Hematopoietic multipotent progenitor cell (in vitro differentiated cells): Measurements from ENCODE around the gene MLLT10. TPM values are rescaled to one million over a fixed set of nuclear protein-coding genes. Genes with fewer than 3 reads are reported as not detected.

ENCODE experiments used
- DNase-seq, 3 donors: peaks; one replicate each; pipeline ENCODE4 v3.0.0-alpha.2; 2011 to 2015; ENCODE audit warnings: low read depth in 2 of 3, low spot score in 2 of 3
- total RNA-seq: library from RNA; depleted of rRNA; stranded (reverse); fragments of >200 nt; gene quantifications from one replicate; pipeline ENCODE4 v1.2.3, GENCODE V29; 2012

Gene MLLT10
- total RNA-seq, 1 donor: 53.6 TPM

DNA sequence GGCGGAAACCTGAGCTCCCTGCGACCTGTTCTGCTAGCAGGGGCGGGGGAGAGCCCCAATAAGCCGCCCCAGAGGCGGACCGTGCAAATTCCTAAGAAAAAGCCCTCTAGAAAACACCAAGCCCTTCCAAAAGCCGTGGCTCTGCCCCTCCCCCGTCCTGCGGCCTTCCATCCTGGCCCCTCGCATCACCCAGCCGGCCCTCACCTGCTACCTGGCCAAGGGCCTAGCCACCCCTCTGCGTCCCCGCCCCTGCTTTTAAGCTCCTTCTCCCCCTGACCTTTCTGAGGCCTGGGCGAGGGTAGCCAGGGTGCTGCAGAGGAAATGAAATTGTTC, 33.5 kb upstream of the MLLT10 start:
- no peak for DNase-seq

DNA sequence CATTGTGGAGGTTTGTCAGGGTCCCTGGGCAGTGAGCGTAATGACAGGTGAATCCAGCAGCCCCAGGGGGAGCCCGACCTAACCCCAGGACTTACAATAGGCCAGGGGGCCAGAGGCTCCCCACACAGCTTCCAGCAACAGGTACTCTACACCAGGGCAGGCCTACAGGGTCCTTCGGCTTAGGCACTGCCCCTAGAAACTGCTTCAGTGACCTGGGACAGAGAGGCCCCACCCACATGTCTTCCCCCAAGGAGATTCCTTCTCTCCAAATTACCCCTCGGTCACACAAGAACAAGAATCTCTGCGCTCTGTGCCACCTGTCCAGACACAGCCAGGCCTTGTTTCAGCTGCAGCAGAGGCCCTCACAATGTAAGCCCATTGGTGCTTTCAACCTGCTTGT, 32.9 kb upstream of the MLLT10 start:
- no peak for DNase-seq

DNA sequence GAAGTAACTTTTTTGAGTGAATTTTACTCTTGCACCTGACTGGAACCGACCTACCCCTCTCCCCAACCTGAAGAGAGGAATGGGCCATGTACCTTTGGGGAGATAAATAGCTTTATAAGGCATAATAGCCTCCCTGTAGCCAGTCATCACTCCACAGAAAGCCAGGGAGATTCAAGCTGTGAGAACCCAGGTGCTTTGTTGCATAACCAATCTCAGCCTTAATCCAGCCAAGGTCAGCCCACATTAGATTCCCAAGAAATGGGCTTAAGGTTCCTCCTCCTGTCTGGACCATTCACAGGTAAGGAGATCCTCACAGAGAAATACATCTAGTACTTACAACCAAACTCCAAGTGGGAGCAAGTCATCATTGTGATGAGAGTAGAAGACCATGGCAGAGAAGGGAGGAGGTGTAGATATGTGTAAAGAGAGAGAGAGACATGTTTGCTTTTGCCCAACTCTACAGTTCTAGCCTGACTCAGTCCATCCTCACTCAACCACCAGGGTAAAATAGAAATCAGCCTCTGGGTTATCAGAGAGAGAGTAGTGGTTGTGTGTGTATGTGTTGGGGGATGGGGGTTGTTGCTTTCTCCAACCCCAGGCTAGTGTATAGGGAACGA, 32.2 kb upstream of the MLLT10 start:
- DNase-seq: no peak

DNA sequence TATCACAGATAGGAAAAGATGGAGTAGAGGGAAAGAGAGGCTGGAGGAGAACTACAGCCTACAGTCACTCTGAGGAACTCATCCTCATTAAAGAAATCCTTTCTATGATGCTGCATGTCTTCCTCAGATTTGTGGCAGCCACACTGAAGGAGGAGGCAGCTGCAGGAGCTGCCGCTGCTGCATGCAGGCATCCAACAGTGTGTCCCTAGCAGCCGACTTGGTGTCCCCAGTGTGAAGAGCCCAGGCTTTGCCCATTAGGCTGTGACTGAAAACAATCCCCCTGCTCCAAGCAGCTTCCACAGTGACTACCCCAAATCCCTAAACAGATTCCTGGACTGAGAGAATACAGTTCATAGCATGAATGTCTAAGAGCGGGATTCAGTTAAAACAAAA, 31.7 kb upstream of the MLLT10 start:
- DNase-seq: no peak

DNA sequence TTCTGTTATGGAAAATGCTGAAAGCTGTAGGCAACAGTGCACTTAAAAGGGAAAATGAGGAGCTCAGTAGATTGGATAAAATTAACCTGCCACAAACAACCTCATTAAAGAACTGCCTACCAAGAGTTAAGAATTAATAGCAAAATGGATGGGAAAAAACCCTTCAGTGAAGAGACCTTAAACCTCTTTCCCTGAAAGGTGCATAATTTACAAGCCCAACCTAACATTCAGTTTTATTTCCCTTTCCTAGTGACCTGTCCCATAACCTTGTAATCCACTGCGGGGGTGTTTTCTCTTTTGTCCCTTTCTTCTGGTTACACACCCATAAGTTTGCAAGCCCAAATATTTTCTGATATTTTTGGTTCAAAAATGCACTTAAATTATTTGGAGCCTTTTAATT, 30.5 kb upstream of the MLLT10 start:
- no peak for DNase-seq

DNA sequence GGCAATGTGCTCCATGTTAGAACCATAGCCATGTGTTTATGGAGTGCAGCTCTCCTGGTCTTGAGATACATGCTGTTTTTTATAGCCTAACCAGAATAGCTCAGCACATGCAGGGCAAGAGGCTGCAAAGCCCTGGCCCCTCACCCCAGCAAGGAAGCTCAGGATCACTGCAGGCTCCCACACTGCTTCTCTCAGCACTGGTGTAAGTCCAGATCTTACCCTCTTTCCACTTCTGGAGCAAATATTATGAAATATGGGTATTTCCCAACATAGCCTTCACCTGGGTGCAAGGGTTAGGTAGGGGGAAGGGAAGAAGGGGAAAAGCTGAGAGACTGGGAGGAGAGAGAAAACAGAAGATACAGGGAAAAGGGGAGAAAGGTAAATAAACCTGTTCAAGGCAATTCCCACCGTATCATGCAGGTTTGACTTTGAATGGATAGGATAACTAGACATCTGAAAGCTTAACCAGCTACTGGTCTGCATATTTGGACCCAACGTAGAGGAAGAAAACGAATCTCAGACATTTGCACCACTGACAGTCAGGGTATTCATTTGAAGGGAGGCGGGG, 28.2 kb upstream of the MLLT10 start:
- DNase-seq: no peak

DNA sequence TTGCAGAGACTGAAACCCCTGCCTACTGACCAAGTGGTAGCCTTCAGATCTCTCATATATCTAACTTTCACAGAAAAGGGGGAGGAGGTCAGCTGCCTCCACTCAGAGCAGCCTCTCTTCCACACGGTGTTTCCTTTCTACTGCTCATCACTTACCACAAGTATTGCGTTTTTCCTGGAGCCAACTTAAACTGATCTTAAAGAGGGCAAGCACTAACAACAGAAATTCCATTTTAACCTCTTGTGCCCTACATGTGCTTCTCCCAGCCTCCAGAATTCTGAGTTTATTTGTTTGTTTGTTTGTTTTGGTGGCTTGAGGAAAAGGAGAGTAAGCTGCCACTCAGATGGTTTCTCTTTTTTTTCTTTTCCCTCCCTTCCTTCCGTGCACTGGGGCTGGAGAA, 27.7 kb upstream of the MLLT10 start:
- DNase-seq: no peak

DNA sequence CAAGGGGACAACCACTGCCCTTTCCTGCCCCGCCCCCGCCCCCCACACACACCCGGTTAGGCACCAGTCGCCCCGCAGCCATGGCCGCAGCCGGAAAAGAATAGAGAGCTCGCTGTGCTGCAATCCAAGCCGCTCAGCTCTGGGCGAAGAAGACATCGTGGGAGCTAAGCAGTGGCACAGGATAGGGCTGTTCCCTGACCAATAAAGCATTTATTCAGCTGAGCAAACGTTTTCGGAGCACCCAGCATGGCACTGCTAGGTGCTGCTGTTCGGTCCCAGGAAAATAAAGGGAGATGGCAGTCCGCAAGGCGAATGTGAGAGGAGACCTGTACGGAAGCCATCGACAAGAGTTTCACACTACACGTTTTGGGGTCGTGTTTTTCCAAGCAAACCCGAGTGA, 26.9 kb upstream of the MLLT10 start:
- no peak for DNase-seq

DNA sequence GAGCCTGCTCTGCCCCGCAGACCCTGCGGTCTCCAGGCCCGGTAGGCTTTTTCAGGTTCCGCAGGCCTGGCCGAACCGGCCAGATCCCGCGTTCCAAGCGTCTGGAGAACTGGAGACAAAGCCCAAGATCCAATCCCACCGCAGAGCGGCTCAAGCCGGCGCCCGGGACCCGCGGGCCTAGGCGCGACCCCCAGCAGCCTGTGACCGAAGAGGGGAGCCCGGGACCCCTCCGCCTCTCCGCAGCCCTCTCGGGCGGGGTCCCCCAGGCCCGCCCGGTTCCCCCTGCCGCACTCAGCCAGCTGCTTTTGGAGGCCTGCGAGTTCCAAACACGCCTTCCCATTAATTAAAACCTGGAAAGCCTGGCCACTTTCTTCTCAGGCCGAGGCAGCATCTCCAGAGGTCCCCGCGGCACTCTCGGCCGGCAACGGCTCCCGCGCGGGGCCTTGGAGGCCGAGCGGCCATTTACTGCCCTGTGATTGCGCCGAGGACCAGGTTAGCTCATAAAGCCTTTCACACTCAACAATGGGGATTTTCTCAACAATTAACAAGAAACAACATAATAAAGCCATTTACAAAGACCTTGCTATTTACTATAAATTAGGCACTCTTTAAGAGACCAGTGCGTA, 25.2 kb upstream of the MLLT10 start:
- no peak for DNase-seq

DNA sequence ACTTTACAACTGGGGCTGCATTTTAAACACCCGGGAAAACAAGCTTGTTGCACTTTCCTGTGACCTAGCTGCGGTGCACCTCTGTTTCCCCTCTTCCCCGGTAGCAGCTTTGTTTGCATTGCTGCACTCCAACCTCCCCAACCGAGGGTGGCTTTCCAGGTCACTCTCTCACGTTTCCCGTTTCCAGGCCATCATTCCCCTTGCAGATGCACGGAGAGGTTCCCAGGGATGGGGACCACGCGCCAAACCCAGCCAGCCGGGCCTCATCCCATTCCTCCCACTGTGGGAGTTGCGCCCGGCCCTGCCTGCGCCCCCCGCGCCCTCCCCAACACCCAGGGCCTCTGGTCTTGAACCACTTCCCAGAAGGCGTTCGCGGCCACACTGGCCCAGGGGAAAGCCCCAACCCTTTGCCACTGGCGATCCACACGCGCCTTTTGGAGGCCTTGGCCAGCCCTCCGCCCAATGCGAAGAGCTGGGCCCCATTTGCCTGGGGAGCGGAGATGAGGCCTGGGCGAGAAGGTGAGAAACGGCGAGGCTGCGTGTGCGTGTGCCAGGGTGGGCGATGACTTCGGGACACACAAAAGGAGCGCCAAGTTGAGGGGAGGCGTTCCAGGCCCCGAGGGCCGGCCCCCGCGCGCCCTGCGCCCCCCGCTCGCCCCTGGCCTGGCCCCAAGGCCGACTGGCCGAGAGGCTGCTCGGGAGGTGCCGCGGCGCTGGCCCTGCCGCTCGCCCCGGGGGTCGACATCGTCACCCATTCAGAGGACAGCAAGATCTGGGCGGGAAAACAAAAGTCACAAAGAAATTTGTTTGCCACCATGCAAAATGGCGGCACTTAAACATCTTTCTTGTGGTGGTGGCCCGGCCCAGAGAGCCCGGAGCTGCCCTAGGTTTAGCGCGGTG, 24.4 kb upstream of the MLLT10 start:
- DNase-seq: no peak

DNA sequence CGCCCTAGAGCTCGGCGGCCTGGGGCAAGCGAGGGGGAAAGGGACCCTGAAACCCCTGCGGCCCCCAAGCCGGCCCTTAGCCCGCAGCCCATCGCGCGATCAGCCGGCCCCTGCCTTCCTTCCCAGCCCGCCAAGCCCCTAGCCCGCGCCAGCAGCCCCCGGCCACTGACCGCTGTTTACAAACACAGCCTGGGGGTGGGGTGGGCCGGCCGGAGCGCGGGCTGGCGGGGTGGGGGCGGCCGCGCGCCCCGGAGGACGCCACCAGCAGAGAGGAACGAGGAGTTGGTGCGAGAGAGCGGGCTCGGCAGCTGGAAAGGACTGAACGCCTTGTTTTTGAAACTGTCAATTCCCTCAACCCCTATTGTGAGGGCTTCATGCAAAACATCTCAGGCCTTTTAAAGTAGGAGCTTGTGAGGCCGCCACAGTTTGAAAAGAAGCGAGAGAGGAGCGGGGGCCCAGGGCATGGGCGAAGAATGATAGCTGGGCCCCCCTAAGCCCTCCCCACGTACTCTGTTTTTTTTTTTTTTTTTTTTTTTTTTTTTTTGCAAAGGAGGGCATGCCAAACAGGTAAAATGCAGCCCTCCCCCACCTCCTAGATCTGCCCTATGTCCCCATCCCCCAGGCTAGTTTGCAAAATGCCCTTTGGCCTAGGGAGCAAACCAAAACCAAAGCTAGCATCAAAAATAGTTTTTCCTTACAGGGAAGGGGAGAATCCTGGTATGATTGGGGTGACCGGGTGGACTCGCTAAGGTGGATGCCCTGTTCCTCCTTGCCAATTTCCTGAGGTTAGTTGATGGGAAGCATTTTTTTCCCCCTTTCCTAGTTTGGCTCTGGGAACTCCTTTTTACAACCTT, 23.6 kb upstream of the MLLT10 start:
- DNase-seq: no peak

DNA sequence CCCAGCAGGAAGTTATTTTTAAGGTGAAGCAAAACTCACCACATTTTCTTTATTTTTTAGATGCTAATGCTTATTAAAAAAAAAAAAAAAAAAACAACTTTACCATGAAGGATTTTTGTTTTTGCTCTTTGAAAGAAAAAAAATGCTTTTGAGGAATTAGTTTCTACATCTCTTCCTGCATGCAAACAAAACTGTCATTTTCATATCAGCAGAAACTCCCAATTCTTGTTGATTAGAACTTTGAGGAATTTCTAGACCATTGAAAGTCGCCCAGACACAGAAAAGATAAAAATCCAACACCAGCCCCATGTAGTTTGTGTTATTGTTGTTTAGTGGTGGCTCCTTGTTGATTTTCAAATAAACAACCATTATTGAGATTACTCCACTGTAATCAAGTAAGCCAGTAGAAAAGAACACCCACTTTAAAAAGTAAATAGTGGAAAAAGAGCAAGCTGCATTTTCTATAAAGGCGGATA, 22.9 kb upstream of the MLLT10 start:
- DNase-seq: no peak

DNA sequence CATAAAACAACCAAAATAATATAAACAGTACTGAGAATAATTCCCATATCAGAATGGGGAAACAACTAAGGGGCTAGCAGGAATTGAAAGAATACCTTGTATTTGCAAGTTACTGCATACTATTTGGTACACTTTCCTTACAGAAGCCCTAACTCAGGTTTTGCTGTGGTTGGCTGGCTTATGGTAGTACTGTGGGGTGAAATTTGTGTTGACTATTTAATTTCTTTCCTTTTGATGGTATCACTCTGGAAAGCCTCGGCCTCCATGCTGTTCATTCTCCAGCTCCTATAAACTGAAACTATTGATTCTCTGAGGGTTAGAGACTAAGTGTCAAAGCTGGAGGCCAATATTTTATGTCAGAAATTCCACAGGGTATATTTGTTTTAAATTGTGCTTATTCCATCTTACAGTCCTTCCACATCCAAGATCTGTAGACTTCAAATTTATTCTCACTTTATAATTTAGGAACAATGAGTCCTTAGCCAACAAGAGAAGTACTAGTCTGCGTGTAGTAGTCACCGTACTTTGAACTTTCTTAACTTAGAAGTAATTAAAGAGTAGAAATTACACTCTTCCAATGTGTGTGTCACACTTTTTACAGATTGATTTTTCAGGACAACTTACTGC, 22.0 kb upstream of the MLLT10 start:
- no peak for DNase-seq

DNA sequence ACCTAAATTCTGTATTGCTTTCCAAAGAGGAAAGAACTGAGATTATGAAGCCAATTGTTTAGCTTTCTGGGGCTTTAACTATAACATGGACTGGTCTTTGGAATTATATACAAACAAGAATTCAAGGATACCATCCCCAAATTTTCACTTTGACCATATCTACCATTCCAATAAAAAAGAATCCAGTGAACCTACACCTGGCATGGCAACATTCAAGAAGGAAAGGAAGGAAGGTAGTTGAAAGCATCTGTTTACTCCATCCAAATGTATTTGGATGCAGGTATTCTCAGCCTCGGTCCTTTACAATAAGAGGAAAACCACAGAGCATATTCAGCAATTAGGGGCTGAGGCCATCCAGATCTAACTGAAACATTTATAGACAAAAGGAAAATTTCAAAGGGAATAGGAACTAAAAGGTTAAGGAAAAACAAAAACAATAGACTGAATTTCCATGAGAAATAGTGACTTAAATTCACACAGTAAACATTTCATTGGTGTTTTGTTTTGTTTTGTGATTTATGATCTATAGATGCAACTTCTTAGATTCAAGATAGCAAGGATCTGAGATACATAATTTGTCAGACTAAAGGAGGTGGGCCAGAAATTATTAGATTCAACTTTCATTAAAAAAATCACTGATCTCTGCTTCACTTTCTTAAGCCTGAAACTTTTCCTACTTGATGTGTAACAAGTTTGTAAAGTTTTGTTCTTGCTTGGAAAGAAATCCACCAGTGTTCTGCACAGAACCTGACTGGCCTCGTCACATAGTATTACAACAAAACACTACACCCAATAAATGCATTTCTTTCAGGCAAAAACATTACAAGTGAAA, 21.2 kb upstream of the MLLT10 start:
- no peak for DNase-seq

DNA sequence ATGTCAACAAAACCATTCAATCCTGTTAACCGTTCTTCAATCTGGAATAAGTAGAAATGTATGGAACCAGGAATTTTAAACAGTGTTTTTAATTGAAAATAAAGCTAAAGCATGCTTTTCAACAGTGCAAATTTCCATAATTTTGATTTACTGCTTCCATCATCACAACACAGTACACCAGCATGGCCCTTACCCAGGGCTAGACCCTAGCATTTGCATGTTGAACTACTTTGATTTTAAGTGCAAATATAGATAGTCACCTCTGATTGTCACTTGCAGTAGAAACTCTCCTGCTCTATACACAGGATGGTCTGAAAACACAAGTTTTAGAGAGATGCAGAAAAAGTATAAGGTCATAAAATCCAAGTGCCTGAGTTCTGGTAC, 20.6 kb upstream of the MLLT10 start:
- no peak for DNase-seq

DNA sequence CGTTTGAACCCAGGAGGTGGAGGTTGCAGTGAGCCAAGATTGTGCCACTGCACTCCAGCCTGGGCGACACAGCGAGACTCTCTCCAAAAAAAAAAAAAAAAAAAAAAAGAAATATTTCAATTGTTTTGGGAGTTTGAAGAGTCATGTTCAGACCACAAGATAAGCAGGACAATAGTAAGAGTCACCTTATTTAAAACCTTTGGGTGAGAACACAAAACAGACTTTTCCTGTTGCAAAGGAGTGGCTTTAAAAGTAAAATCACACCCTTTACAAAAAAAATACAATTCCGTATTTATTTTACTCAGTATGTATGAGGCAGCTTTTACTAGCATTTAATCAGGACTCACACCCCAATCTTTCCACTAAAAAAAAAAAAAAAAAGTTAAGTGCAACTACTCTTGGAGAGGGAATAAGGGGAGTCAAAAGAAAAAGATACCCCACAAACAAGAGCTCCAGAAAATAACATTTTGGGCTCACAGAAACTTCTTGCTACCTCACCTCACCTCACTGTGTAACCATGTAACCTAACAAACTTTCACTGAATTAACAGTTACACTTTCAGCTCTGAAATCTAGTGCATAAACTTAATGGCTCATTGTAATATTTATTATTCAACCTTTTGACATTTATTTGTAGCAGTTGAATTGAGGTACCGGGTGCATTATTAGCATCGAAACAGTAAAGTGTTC, 19.8 kb upstream of the MLLT10 start:
- DNase-seq: no peak

DNA sequence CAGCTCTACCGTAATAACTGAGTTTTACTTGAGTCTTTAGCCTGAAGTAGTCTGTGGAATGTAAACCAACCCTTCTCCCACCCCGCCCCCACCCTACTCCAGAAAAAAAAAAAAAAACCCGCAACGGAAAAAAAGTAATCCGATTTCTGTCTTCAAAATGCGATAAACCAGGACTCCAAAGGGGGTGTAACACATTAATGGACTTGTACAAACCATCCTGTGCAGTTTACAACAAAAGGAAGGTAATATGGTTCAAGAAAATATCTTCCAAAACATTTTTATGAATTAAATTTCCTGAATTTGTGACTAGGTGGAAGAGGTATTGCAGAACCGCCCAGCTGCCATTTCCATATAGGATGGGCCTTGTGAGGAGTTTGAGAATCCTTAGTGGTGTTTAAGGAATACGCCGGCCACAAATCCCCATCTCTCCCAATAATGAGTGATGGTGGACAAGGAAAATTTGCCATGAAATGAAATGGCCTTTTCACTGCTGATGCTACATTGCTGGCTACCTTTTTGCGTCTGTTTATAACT, 19.1 kb upstream of the MLLT10 start:
- no peak for DNase-seq
